Measurements from ENCODE around the gene UPF3A. TPM values are rescaled to one million over a fixed set of nuclear protein-coding genes. Genes with fewer than 3 reads are reported as not detected.

UPF3A gene
- total and polyA plus RNA-seq, 2 of the 4 experiments (the other 2 are of a cell fraction): 11.7 to 51.6 TPM

DNA sequence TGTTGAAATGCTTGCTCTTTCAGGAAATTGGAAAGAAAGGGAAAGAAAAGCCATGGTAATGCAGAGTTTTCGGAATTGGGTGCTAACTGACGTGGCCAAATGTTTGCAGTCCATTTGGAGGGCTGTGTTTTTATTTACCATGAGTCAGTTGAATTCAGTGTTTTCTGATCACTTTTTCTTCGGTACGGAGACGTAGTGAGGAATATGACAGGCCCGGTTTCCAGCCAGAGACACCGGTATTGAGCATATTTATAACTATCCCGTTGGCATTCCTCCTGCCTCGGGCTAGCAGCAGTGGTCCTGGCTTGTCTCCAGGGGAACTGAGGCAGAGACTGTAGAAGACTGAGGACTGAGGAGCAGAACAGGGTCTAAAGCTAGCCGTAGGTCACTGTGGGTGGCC is 45.7 kb upstream of the UPF3A start:
- no peak; the same call in 1 of the 2 replicates for ATAC-seq (ENCODE audit: low read depth)
- Histone ChIP-seq H4K5ac (ENCODE audit: low read depth, low read length) (no peak overlapping the region; the same call in 1 of the 2 replicates), H3K9me1 (ENCODE audit: insufficient read depth, low read length) (0 out of 2 replicates have a peak, but pooled peaks cover 2% of the 10 kb centered on the region), H3K36me3 (ENCODE audit: control insufficient read depth, insufficient read depth, low read length) (peaks cover 27% of the 10 kb centered on the region), H3K56ac (ENCODE audit: extremely low read depth, insufficient read depth, low read length) (peak overlapping the region; percentile 69), H3K4me3 (ENCODE audit: insufficient read depth, low read depth, low read length) (peak overlapping the region; percentile 99), H3K27ac (ENCODE audit: insufficient read depth, low read length) (peak overlapping the region; percentile 47), H3K79me1 (ENCODE audit: low read depth in 1 of 2, low read length in 2 of 2) (peaks cover 18 to 38% of the 10 kb centered on the region in 2 experiments), H4K91ac (ENCODE audit: insufficient read depth, low read depth, low read length) (peak overlapping the region; percentile 25; the same call in 1 of the 2 replicates), H3K4me2 (ENCODE audit: low read depth, low read length) (peak overlapping the region; percentile 87), H3K4ac (ENCODE audit: low read depth, low read length) (peak overlapping the region; percentile 82; the same call in 1 of the 2 replicates), H4K20me1 (ENCODE audit: insufficient read depth, low read length) (peaks cover 9% of the 10 kb centered on the region; the same call in 1 of the 2 replicates), H3K9ac (ENCODE audit: low read depth, low read length) (peak overlapping the region; percentile 98), H2BK20ac (ENCODE audit: low read depth, low read length) (no peak overlapping the region), H3K23ac (ENCODE audit: low read depth, low read length) (peak overlapping the region; percentile 87), H3K27me3 (ENCODE audit: control insufficient read depth, insufficient read depth, low read length) (no peaks in the 10 kb centered on the region), H3K14ac (replicated peaks; ENCODE audit: low read depth, low read length) (peak overlapping the region; percentile 91), H2AK5ac (ENCODE audit: low read depth, low read length) (peak overlapping the region; percentile 69; the same call in 1 of the 2 replicates), H2BK120ac (ENCODE audit: low read depth, low read length) (no peak overlapping the region), H4K8ac (ENCODE audit: low read depth in 2 of 2, low read length in 2 of 2) (peak overlapping the region in 1 of 2 experiments; percentile 6; a peak in 1 of 4 replicates), H2AK9ac (replicated peaks; ENCODE audit: low read depth, low read length, poor library complexity) (peak overlapping the region; percentile 33), H3K9me3 (ENCODE audit: control insufficient read depth, insufficient read depth, low read length) (no peaks in the 10 kb centered on the region), H2BK15ac (ENCODE audit: low read depth, low read length) (no peak overlapping the region), H3K4me1 (ENCODE audit: control insufficient read depth, insufficient read depth, low read length) (no peaks in the 10 kb centered on the region), H2BK5ac (ENCODE audit: low read depth, low read length, poor library complexity, severe bottlenecking) (peak overlapping the region; percentile 83), H3K18ac (ENCODE audit: low read depth, low read length) (no peak overlapping the region; the same call in 1 of the 2 replicates), H2AFZ (replicated peaks; ENCODE audit: low read length, poor library complexity) (no peak overlapping the region)
- dilution Hi-C loops (cut with HindIII; ENCODE audit: low sequenced_read_pairs, unreplicated experiment) (no loop called here), intact Hi-C loops (cut with micrococcal nuclease) (no loop called here), in situ Hi-C loops (cut with MboI; ENCODE audit: low sequenced_read_pairs) (no loop called here)
- ChIA-PET POLR2A (ENCODE audit: unreplicated experiment) (interaction anchor here (0.6 kb wide), 1 partner anchor 30 kb away, joined by 3 read pairs; no protein-coding TSS in a partner anchor), CTCF (no interaction called here)
- WGBS, 2 experiments (ENCODE audit: extremely low coverage in 2 of 2, insufficient read length in 1 of 2): no CpG with 5 or more reads among the region's 10 CpGs
- TF ChIP-seq POLR2A (IDR thresholded peaks at IDR 0.05; ENCODE audit: low read depth, low read length) (no peak), FOS (IDR thresholded peaks at IDR 0.05; ENCODE audit: low read depth, low read length) (no peak), NFE2L2 (IDR thresholded peaks at IDR 0.05; ENCODE audit: low read depth, low read length) (no peak), MXI1 (IDR thresholded peaks at IDR 0.05; ENCODE audit: borderline replicate concordance, low read depth, low read length) (no peak), CEBPB (IDR thresholded peaks at IDR 0.05; ENCODE audit: low read depth, low read length) (no peak), RCOR1 (IDR thresholded peaks at IDR 0.05; ENCODE audit: insufficient replicate concordance, low read length) (no peak), RFX5 (IDR thresholded peaks at IDR 0.05; ENCODE audit: low read depth, low read length) (no peak), CTCF (conservative IDR thresholded peaks at IDR 0.05; ENCODE audit: low read depth, low read length) (no peak), RAD21 (IDR thresholded peaks at IDR 0.05; ENCODE audit: low read length) (no peak), MAFK (IDR thresholded peaks at IDR 0.05; ENCODE audit: low read depth, low read length) (no peak), BHLHE40 (IDR thresholded peaks at IDR 0.05; ENCODE audit: low read depth, low read length) (no peak), MAZ (IDR thresholded peaks at IDR 0.05; ENCODE audit: borderline replicate concordance, low read depth, low read length) (no peak), SMC3 (IDR thresholded peaks at IDR 0.05; ENCODE audit: low read depth, low read length) (no peak), CHD1 (IDR thresholded peaks at IDR 0.05; ENCODE audit: low read depth, low read length) (no peak)
- TF ChIP-seq, protein P1, sequence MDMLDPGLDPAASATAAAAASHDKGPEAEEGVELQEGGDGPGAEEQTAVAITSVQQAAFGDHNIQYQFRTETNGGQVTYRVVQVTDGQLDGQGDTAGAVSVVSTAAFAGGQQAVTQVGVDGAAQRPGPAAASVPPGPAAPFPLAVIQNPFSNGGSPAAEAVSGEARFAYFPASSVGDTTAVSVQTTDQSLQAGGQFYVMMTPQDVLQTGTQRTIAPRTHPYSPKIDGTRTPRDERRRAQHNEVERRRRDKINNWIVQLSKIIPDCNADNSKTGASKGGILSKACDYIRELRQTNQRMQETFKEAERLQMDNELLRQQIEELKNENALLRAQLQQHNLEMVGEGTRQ (IDR thresholded peaks at IDR 0.05; ENCODE audit: low read depth, low read length): no peak
- TF ChIP-seq, protein P2, sequence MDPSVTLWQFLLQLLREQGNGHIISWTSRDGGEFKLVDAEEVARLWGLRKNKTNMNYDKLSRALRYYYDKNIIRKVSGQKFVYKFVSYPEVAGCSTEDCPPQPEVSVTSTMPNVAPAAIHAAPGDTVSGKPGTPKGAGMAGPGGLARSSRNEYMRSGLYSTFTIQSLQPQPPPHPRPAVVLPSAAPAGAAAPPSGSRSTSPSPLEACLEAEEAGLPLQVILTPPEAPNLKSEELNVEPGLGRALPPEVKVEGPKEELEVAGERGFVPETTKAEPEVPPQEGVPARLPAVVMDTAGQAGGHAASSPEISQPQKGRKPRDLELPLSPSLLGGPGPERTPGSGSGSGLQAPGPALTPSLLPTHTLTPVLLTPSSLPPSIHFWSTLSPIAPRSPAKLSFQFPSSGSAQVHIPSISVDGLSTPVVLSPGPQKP (IDR thresholded peaks at IDR 0.05; ENCODE audit: borderline replicate concordance, low read depth, low read length): no peak
- DNase-seq: no peak
- BruUV-seq (replicated peaks): no TSS peak
